CD14-positive monocyte (primary cell): ENCODE data around the gene PRDM9. TPM values are rescaled to one million over a fixed set of nuclear protein-coding genes. Genes with fewer than 3 reads are reported as not detected.
"Not testable (repeated sequence)": the region's sequence is repeated elsewhere in the genome, so short reads cannot be mapped to it uniquely, and the experiment has no call there.

Experiments
- DNase-seq, 3 donors: peaks; one replicate each; pipeline ENCODE4 v3.0.0-alpha.2; 2011 to 2022
- H2AFZ ChIP-seq: 2 replicates; pipeline ENCODE4 v1.6.0; 2012; ENCODE audit warnings: mild to moderate bottlenecking, low read depth, low read length, inconsistent platforms; ENCODE audit not compliant: insufficient read depth, poor library complexity, severe bottlenecking
- H3K27ac ChIP-seq, 2 donors: 1 replicate in 1 of 2; 2 replicates in 1 of 2; pipeline ENCODE4 v1.5.1; 2012 to 2013; ENCODE audit warnings: low read length in 2 of 2, control low read depth in 1 of 2, inconsistent platforms in 1 of 2, low read depth in 1 of 2, mild to moderate bottlenecking in 1 of 2
- H3K27me3 ChIP-seq, 2 donors: one replicate each; pipeline versions ENCODE4 v1.6.0 to v1.6.1; 2011 to 2013; ENCODE audit warnings: low read length in 2 of 2; ENCODE audit not compliant: control insufficient read depth in 2 of 2, insufficient read depth in 2 of 2
- H3K36me3 ChIP-seq, 2 donors: replicated peaks in 1 of 2; 1 replicate in 1 of 2; 2 replicates in 1 of 2; pipeline versions ENCODE4 v1.5.1 to v1.6.1; 2012 to 2013; ENCODE audit warnings: low read length in 2 of 2, control low read depth in 1 of 2, inconsistent platforms in 1 of 2, mild to moderate bottlenecking in 1 of 2; ENCODE audit not compliant: insufficient read depth in 2 of 2, control insufficient read depth in 1 of 2
- H3K4me1 ChIP-seq, 2 donors: 1 replicate in 1 of 2; 2 replicates in 1 of 2; pipeline versions ENCODE4 v1.5.1 to v1.6.1; 2012 to 2013; ENCODE audit warnings: low read length in 2 of 2, control low read depth in 1 of 2, inconsistent platforms in 1 of 2, mild to moderate bottlenecking in 1 of 2, moderate library complexity in 1 of 2; ENCODE audit not compliant: insufficient read depth in 2 of 2, control insufficient read depth in 1 of 2
- H3K4me2 ChIP-seq: replicated peaks from 2 replicates; pipeline ENCODE3; 2012; ENCODE audit warnings: low read length, moderate library complexity, mild to moderate bottlenecking; ENCODE audit not compliant: poor library complexity, severe bottlenecking; ENCODE audit errors: extremely low read depth
- H3K4me3 ChIP-seq, 3 experiments: fragments of 200-600 bp in 1 of 3; sonication (generic) in 1 of 3; replicated peaks in 1 of 3; 1 replicate in 2 of 3; 2 replicates in 1 of 3; pipeline ENCODE4 v1.5.1; 2011 to 2013; ENCODE audit warnings: low read length in 3 of 3, mild to moderate bottlenecking in 3 of 3, control low read depth in 2 of 3, low read depth in 2 of 3, inconsistent platforms in 1 of 3, moderate library complexity in 1 of 3
- H3K79me2 ChIP-seq: 2 replicates; pipeline ENCODE4 v1.6.0; 2012; ENCODE audit warnings: mild to moderate bottlenecking, control low read depth, inconsistent platforms, low read length, moderate library complexity; ENCODE audit not compliant: insufficient read depth
- H3K9ac ChIP-seq: 2 replicates; pipeline ENCODE4 v1.6.0; 2017; ENCODE audit warnings: low read length, mild to moderate bottlenecking; ENCODE audit not compliant: insufficient read depth, poor library complexity, severe bottlenecking
- H3K9me3 ChIP-seq, 2 donors: replicated peaks in 1 of 2; 1 replicate in 1 of 2; 2 replicates in 1 of 2; pipeline versions ENCODE4 v1.5.1 to v1.6.1; 2012 to 2013; ENCODE audit warnings: low read length in 2 of 2, control low read depth in 1 of 2; ENCODE audit not compliant: control insufficient read depth in 1 of 2, insufficient read depth in 1 of 2
- H4K20me1 ChIP-seq: 2 replicates; pipeline ENCODE4 v1.6.0; 2012; ENCODE audit warnings: mild to moderate bottlenecking, low read length, control low read depth, moderate library complexity; ENCODE audit not compliant: insufficient read depth
- H3K27ac Mint-ChIP-seq, 7 donors: one replicate each; pipeline ENCODE4 v1.8.0; 2020; ENCODE audit warnings: mild to moderate bottlenecking in 7 of 7, mixed read lengths in 7 of 7, moderate library complexity in 6 of 7, inconsistent platforms in 2 of 7
- H3K27me3 Mint-ChIP-seq, 3 donors: one replicate each; pipeline ENCODE4 v1.8.0; 2021 to 2022; ENCODE audit warnings: low read depth in 3 of 3, mild to moderate bottlenecking in 3 of 3, mixed read lengths in 3 of 3, moderate library complexity in 3 of 3, inconsistent platforms in 1 of 3
- H3K36me3 Mint-ChIP-seq, 2 donors: one replicate each; pipeline ENCODE4 v1.8.0; 2020; ENCODE audit warnings: mixed read lengths in 2 of 2, inconsistent platforms in 1 of 2, mild to moderate bottlenecking in 1 of 2
- H3K4me1 Mint-ChIP-seq: one replicate; pipeline ENCODE4 v1.8.0; 2020; ENCODE audit warnings: mild to moderate bottlenecking, mixed read lengths
- H3K4me3 Mint-ChIP-seq, 2 donors: one replicate each; pipeline ENCODE4 v1.8.0; 2020; ENCODE audit warnings: mild to moderate bottlenecking in 2 of 2, mixed read lengths in 2 of 2, moderate library complexity in 1 of 2
- H3K9me3 Mint-ChIP-seq, 7 donors: one replicate each; pipeline ENCODE4 v1.8.0; 2020 to 2022; ENCODE audit warnings: mixed read lengths in 7 of 7, mild to moderate bottlenecking in 6 of 7, moderate library complexity in 6 of 7, inconsistent platforms in 2 of 7
- CTCF ChIP-seq: fragments of 200-600 bp; IDR thresholded peaks from one replicate; pipeline ENCODE4 v1.8.0; 2022; ENCODE audit warnings: antibody characterized with exemption, mild to moderate bottlenecking
- WGBS: methylation state at CpG from one replicate; pipeline ENCODE4 v1.1.5; 2013; ENCODE audit warnings: missing lambda C conversion rate; ENCODE audit not compliant: insufficient coverage; 5-methylcytosine and 5-hydroxymethylcytosine counted together
- intact Hi-C, 2 donors: fragments of 100-400 bp; cut with micrococcal nuclease; formaldehyde crosslinking; loops; one replicate each; pipeline versions ENCODE4 v1.15.0 to v1.15.1; 2023
- polyA plus RNA-seq, 3 donors: library from polyadenylated mRNA; depleted of rRNA in 1 of 3; unstranded in 2 of 3; stranded (reverse) in 1 of 3; fragments of 300-500 nt in 2 of 3; fragments of >200 nt in 1 of 3; fragmentation: Illumina TruSeq in 2 of 3; gene quantifications; 1 replicate in 2 of 3; 2 replicates in 1 of 3; pipeline ENCODE4 v1.2.3, GENCODE V29; 2012 to 2021

PRDM9 gene
- polyA plus RNA-seq, 3 donors: not detected

GRCh38 chr5:23523998-23524397, 16.6 kb downstream of the PRDM9 start:
- no peak overlapping the region for H3K27ac ChIP-seq
- H4K20me1 ChIP-seq: no peaks in the 10 kb centered on the region
- no peak overlapping the region for H3K9ac ChIP-seq
- intact Hi-C loops: no loop called here
- no peak overlapping the region for H3K4me2 ChIP-seq
- no peaks in the 10 kb centered on the region for H3K36me3 ChIP-seq
- no peak overlapping the region for H3K4me3 Mint-ChIP-seq
- no peak for DNase-seq
- no peaks in the 10 kb centered on the region for H3K36me3 Mint-ChIP-seq
- no peaks in the 10 kb centered on the region for H3K4me1 Mint-ChIP-seq
- no peaks in the 10 kb centered on the region for H3K79me2 ChIP-seq
- H3K27ac Mint-ChIP-seq: no peak overlapping the region
- no peak for TF ChIP-seq CTCF
- no peaks in the 10 kb centered on the region for H3K4me1 ChIP-seq
- H2AFZ ChIP-seq: no peak overlapping the region
- no peak overlapping the region for H3K4me3 ChIP-seq
- no CpG with 5 or more reads among the region's 2 CpGs for WGBS
- H3K27me3 Mint-ChIP-seq: peaks cover 0 to 2% (median 0%) of the 10 kb centered on the region in 3 donors
- peaks cover 4 to 7% of the 10 kb centered on the region in 2 donors for H3K9me3 ChIP-seq
- H3K27me3 ChIP-seq: no peaks in the 10 kb centered on the region
- peaks cover 0 to 13% (median 6%) of the 10 kb centered on the region in 7 donors for H3K9me3 Mint-ChIP-seq

DNA sequence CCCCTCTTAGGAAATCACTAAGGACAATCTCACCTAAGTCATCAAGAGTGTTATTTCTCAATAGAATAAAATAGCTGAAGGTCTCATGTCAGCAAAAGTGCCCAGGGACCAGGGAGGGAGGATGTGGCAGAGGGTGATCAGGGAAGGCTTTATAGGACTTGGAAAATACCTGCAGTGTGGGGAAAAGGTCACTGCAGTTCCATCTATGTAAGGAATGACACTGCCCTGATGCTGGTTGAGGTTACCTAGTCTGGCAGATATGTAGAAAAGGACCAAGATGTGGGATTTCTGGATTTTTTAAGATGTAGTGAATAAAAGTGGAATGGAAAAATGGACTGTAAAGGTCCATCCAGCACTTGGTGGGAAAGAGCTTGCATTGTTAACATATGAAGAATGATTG, 18.3 kb downstream of the PRDM9 start:
- H3K27me3 ChIP-seq: no peaks in the 10 kb centered on the region

GRCh38 chr5:23526616-23527015, 19.2 kb downstream of the PRDM9 start:
- H3K4me3 ChIP-seq, intact Hi-C loops, DNase-seq, H3K27ac ChIP-seq, H3K79me2 ChIP-seq, H3K36me3 Mint-ChIP-seq, H3K27ac Mint-ChIP-seq, H3K4me2 ChIP-seq, H3K4me1 ChIP-seq, H3K9me3 ChIP-seq, H3K4me1 Mint-ChIP-seq, H3K9ac ChIP-seq, H4K20me1 ChIP-seq, H3K27me3 Mint-ChIP-seq, H2AFZ ChIP-seq, H3K27me3 ChIP-seq, H3K4me3 Mint-ChIP-seq, H3K36me3 ChIP-seq: not testable (repeated sequence)
- WGBS: no CpG with 5 or more reads among the region's 5 CpGs
- H3K9me3 Mint-ChIP-seq: peaks cover 0 to 12% (median 3%) of the 10 kb centered on the region in 7 donors

More for the DNA sequence above, 18.3 kb downstream of the PRDM9 start:
- H4K20me1 ChIP-seq: no peaks in the 10 kb centered on the region
- no peaks in the 10 kb centered on the region for H3K79me2 ChIP-seq
- TF ChIP-seq CTCF: no peak
- peaks cover 0 to 2% (median 0%) of the 10 kb centered on the region in 3 donors for H3K27me3 Mint-ChIP-seq
- H3K9ac ChIP-seq: no peak overlapping the region
- no peaks in the 10 kb centered on the region for H3K4me1 ChIP-seq
- no peak overlapping the region for H3K27ac Mint-ChIP-seq
- H3K4me3 ChIP-seq: no peak overlapping the region
- no peak overlapping the region for H3K27ac ChIP-seq
- H3K36me3 ChIP-seq: no peaks in the 10 kb centered on the region
- intact Hi-C loops: no loop called here
- peaks cover 0 to 12% (median 3%) of the 10 kb centered on the region in 7 donors for H3K9me3 Mint-ChIP-seq
- H3K36me3 Mint-ChIP-seq: no peaks in the 10 kb centered on the region
- no peaks in the 10 kb centered on the region for H3K4me1 Mint-ChIP-seq
- H3K9me3 ChIP-seq: peaks cover 0 to 5% of the 10 kb centered on the region in 2 donors
- no peak for DNase-seq
- no peak overlapping the region for H3K4me2 ChIP-seq
- H3K4me3 Mint-ChIP-seq: no peak overlapping the region
- no peak overlapping the region for H2AFZ ChIP-seq
